ENCODE measurements around the gene MVB12B.

Gene MVB12B

DNA sequence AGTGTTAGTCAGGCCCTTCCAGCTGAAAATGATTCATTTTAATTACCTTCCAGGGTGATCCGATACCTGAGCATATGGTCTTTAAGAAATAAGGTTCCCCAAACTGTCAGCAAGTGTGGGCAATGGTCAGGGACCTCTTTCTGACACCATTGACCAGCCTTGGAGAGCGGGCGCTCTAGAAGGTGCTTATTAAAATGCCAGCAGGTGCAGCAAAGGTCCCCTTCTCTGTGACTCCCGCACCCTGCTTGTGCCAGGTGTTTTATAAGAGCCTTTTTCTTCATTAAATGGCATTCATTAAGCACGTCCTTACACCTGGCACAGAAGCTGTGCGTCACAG lies 85.3 kb downstream of the MVB12B start:
- no peak for DNase-seq

DNA sequence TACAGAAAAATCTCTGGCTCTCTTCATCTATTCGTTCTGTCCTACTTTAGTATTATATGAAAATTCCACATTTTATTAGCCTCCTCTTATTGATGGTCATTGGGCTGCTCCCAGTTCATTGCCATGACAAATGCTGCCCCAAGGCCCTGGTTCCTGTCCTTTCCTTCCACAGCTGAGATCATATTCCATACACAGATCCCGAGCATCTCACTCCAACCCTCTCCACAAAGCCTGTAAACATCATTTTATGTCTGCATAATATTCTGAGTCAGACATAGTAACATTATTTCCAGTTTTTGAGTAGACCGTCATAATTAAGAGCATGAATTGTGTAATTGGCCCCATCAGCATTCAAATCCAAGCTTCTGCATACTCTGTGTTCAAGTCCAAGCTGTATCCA lies 86.3 kb downstream of the MVB12B start:
- DNase-seq: no peak

DNA sequence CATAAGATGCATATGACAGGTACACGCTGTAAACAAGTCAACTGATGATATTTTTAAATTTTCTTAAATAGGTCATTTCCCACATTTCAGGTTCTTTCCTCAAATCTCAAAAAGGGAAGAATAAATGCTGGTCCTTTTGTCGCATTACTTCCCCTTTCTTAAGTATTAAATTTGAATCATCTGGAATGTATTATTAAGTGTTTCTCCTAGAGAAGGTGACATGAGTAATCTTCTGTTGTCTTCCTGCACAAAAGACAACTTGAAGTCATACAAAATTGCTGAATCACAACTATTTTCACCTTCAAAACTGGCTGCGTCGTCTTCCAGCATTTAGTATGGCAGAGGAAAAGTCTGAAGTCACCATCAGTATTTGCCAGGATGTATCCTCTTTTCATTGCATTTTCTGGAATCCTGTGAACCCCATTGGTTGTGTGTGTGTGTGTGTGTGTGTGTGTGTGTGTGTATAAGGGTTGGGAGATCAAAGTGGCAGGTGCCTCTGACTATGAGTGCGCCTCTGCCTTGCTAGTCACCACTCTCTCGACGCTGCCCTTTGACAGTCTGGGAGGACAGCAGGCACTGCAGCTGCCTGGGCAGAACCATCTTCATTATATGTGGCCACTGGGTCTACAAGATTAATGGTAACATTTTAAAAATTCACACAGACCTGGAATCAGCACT lies 86.9 kb downstream of the MVB12B start:
- no peak for DNase-seq

DNA sequence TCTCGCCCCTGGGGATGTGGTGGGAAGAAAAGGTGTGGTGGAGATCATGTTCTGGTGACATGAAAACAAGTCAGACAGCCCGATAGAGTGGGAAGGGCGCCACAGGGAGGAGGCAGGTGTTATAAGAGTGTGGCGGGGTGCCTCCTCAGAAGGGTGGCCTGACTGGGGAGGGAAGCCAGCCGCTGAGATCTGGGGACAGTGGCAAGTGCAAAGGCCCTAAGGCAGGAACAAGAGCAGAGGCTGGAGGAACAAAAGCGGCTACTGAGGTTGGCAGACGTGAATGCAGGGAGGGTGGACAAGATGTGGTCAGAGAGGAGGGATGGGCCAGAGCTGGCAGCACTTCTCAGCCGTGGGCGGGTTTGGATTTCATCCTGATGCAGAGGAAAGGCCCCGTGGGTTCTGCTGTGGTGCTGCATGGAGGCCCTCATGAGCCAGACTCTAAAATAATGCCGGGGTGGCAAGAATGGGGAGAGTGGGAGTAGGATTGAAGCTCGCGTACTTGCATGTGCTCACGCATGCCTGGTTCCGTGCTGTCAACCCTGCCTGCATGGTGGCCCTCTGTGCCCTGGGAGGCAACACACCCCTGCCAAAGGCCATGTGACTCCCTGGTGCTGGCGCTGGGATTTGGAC lies 89.2 kb downstream of the MVB12B start:
- DNase-seq: no peak

DNA sequence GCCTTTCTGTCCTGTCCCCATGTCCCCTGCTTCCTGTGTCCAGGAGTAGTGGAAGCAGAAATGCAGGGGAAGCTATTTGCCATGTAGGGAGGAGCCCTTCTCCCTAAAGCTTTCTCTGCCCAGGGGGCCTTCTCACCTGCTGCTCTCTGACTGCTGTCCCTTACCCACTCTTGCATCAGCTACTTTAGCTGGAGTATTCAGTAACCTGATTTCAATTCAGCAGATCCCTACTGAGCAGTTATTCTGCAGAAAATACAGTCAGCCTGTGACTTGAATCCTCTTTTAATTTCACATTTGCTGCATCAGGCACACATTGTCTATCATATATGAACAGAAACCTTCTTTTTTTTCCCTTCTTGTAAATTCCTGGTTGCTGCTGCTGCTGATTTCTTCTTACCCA lies 90.4 kb downstream of the MVB12B start:
- DNase-seq: no peak

DNA sequence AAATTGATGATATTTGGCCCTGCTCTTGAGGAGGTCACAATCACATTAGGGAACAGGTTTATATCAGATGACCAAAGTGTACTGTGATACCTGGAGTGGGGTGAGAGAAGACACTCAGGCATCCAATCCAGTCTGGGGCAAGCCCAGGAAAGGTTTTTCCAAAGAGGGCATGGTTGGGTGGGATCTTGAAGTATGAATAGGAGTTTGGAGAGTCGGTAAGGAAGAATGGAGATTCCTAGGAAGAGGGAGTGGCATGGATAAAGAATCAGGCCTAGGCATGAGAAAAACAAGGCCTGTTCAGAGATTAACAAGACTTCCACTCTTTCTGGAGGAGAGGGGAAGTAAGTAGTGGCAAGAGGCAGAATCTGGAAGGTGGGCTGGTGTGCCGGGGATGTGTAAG lies 91.1 kb downstream of the MVB12B start:
- no peak for DNase-seq

DNA sequence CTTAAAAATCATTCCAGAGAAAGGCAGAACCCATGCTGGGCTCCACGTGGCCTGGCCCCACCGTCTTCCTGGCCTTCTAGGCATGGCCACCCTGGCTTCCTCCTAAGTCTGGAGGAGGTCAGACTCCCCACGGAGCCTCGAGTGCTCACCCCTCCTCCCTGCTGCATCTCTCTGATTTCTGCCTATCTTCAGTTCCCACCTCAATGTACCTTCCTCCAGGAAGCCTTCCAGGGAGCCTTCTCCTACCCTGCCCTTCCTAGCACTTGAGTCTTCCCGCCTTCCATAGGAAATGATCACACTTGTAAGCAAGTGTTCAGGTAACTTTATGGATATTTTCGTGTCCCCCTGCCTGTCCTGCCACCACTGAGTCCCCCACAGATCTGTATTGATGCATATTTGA lies 92.0 kb downstream of the MVB12B start:
- no peak for DNase-seq

DNA sequence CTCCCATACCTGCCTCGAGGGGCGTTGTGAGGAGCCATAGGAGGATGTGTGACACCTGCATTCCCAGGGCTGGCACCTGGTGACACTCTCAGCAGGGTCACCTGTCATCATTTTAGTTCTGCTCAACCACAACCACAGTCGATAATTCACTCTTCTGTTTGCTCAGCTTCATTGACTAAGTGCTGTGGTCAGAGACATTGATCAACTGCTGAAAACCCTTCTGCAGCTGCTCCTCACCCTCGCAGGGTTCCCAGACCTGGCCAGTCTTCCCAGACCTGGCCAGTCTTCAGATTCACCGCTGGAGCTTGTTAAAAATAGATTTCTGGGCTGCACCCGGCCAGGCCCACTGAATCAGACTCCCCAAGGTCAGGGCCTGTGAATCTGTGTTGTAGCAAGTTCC lies 92.8 kb downstream of the MVB12B start:
- DNase-seq: no peak

DNA sequence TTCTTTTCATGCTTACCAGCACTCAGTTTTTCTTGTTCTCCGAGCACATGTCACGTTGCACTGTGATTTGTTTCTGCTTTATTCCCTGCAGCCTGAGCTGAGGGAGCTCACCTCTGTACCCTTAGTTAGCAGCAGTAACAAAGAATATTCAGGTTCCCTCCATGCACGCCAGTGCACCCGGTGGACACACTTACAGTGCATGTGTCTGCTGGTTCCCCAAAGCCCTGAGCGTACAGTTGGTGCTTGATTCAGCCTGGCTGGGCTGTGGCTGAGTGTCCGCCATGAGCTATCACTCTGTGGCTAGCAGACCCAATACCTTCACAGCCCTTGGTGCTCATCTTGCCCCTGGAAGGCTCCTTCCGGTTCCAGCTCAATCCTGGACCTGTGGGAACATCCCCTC lies 93.5 kb downstream of the MVB12B start:
- DNase-seq: no peak

DNA sequence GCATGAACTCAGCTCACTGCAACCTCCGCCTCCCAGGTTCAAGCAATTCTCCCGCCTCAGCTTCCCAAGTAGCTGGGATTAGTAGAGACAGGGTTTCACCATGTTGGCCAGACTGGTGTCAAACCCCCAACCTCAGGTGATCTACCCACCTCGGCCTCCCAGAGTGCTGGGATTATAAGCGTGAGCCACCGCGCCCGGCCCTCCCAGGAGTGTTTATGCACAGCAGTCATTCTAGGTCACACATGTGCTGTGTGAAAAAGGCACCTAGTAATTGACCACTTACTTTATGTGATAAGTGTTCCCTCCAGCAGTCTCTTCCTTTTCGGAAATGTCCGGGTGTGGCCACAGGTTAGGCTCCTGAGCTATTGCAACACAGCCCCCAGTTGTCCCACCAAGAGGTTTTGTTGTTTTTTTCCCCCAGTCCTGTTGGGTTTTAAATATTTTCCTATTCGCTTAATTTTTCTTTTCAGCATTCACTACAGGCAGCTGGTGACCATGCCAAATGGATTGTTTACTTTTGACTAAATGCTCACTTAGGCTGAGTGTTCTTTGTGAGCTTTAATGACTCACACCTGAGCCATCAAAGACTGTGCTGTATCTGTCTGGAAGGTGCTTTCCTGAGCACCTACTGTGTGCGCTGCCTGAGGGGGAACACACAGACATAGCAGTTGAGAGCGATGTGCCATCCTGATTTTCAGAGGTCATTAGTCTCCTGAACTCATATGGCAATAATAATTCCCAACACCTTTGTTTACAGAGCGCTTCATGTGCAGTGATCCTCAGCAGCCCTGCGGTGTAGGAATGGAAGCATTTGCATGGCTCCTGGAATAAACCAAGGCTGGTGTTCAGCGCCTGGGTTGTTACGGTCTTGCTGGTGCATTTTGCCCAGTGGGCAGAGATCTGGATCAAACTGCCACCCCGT lies 94.3 kb downstream of the MVB12B start:
- no peak for DNase-seq

DNA sequence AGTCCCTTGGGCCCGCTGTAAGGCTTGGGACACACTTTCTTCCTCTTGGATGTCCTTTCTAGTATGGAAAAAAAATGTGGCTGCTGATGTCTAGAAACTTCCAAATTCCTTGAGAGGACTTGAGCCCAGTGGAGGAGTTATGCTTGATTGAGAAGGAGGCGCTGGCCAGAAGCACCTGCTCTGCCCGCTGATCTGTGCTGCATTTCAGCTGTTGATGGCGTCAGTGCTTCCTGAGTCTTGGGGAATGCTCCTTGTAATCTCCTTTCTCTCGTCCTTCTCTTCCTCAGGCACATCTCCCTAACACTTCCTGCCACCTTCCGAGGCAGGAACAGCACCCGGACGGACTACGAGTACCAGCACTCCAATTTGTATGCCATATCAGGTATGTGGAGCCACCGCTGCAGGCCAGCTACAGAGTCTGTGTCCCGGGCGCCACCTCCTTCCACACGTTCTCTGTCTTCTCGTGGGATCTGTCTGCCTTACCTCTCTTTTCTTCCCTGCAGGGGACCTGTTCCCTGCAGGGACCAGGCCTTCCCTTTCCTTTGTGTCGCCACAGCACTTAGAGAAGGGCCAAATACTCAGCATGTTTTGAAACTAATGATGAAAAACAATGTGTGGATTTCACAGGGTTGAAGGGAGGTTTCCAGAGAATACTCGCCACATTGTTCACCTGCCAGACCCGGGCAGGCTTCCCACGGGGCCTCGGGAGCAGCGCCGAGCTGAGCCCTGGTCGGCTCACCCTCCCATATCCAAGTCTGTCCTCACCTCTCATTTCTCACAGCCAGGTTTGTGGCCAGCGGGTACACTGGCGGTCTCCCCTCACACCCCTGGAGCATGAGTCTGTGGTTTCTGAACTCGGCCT lies 95.2 kb downstream of the MVB12B start:
- DNase-seq: no peak

DNA sequence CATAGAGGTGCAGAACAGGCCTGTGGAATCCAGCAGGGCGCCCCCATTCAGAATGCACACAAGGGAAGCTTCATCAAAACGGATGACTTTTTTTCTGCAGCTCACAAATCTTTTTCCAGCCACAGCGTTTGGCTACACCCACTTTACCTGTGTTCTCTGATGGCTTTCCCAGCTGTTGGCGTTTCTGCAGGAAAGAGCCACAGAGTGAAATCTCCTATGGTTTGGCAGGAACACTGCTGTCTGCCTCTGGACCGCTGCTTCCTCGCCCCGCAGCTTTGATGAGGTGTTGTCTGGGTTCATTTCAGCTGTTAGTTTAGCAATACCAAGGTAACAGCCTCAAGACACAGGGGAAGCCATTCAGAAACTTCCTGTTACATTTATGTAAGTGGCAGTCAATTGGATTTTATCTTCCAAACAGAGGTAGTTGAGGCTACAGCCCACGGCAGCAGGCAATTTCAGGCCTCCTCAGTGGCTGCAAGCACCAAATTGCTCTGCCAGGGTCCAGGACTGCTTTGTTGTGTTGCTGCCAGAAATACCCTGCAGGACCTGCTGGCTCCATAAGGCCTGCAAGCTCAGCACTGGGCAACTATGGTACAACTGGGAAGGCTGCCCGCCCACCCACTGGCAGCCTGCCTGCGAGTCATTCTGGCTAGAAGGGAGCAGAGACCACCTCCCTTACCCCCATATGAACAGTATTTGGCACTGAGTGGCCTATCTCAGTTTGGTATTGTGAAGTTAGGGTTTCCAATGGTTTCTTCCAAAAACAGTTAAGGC lies 96.7 kb downstream of the MVB12B start:
- DNase-seq: peak; percentile 63

DNA sequence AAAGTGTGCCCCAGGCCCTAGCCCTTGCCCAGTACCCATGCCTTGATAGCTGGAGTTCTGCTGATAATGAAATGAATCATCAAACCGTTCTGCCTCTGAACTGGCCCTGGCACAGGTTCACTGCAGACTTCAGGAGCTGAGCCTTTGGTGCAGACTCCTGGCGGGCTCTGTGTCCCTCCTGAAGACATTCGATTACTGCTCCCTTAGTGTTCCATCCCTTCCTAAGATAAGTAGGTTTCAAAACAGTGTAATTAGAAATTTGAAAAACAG lies 97.2 kb downstream of the MVB12B start:
- no peak for DNase-seq

DNA sequence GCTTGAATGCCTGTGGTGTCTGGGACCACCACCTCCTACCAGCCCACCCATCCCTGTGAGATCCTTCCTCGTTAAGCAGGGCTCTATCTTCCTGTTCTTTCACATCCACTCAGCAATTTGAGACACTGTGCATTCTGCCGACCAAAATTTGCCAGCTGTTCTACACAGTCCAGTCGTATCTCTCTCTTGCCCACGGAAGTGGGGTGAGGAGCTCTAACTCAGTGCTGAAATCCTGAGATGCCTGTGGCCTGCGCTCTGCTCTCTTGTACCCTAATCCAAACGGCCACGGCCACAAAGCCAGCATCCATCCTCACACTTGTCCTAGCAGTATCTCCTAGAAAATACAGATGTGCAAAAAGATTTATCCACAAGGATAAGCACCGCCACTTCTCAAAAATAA lies 97.9 kb downstream of the MVB12B start:
- DNase-seq: no peak

DNA sequence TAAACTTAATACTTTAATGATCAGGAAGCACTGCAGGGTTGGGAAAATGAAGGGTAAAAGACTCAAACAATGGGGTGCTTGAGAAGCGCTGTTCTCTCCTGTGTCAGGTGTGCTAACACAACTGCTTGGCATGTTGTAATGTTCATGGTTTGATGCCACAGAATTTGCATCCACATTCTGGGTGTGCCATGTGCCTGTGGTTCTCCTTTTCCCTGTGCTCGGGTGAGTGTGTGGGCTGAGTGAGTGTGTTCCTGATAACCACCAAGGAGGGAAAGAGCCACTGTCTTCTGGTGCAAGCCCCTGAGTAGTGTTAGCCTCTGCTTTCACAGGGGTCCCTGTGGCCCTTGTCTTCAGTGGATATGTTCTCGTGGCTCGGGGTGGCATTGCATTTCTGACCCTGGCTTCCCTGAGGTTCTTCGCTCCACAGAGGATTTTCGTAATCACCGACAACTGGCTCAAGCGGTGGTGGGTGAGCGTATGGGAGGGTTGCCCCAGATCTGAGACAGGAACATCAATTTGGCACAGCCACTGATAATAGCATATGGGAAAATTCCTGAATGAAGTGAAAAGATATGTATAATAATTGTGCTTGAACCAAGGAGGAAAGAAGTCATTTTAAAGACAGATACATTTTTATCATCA lies 102.0 kb downstream of the MVB12B start:
- DNase-seq: no peak

DNA sequence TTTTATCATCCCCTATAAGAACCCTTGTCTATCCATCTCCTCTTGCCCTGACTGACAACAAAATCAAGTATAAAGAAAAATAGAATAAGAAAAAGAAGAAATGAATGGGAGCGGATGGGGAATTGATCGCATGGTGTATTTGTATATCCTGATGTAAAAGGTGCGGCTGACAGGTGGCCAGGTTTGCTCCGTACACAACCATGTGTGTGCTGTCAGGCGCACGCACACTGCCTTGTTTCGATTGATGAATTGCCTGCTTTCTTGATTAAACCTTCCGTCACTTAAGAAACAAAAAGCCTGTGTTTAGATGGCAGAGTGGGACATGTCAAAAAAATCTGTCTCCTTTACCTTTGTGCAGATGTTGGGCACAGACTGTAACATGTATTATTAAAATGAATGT lies 102.6 kb downstream of the MVB12B start:
- DNase-seq: no peak

DNA sequence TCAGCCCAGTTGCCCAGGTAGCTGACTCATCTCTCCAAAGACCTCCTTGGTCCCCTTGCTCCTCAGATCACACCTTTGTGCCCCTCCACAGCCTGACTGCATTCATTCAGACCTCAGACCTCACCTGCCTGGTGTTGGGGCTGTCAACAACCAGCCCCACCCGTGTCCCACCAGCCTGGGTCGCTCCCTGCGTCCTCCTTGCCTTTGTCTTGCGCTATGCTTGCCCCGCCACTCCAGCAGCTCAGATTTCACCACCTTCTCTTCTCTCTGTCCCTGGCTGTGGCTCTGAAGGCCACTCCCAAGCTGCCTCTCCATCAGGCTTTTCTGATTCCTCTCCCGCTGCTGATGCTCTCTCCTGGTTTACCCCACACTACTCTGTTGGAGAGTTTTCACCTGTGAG lies 103.5 kb downstream of the MVB12B start:
- no peak for DNase-seq

DNA sequence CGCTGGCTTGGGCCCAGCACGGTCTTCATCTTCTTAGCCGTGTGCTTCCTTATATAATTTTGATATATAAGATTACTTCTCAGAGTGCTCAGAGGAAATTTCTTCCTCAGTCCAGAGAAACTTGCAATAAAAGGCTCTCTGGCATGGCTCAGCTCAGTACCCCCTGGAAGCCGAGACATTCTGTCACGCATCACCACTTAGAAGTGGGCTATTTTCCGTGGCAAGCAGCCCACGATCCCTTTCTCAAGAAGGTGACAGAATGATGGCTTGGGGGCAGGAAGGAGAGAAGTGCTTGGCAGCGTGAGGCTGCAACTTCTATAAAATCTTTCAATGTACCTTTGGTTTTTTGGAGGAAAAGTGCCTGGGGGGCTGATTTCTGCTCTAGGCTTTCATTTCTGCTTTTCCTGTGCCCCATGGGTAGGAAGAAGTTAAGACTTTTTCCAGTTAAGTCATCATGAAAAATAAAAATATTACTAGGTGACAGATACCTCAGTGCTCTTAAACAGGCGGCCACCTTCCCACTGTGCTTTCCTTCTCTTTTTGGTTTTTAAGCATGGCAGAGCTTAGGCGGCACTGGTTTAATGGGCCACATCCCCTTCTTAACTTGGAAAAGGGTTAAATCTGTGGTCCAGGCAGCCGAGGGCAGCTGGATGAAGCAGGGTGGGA lies 104.6 kb downstream of the MVB12B start:
- no peak for DNase-seq

DNA sequence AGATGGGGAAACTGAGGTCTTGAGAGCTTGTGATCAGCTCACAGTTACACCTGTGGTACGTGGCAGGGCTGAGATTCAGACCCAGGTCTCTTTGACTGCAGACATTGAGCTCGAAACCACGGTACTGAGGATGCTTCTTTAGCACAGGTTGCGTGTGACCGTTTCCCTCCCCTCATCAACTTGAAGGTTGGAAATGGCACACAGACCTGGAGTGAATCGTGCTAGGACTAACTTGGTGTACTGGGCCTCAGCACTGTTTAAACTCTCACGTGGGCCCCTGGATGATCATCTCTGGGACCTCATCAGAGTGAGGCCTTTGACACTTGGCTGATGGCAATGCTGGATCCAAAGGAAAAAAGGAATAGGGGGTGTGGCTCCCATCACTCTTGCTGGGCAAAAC lies 106.0 kb downstream of the MVB12B start:
- DNase-seq: no peak

DNA sequence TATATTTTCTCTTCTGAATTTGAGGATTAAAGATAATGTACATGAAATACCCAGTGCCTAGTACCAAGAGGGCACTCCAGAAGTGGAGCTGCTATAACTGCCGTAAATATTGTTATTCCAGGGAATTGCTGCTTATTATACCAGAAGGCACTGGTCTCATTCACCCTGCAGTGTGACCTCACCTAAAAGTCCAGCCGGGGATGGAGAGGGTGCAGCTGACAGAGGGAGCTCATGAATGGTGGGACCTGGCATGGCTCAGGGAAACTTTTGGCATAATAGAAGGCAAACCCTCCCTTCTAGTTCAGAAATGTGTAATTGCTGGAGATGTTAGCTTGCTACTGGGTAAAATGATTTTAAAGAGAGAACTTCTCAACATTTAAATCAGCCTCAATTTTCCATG lies 108.5 kb downstream of the MVB12B start:
- DNase-seq: no peak

DNA sequence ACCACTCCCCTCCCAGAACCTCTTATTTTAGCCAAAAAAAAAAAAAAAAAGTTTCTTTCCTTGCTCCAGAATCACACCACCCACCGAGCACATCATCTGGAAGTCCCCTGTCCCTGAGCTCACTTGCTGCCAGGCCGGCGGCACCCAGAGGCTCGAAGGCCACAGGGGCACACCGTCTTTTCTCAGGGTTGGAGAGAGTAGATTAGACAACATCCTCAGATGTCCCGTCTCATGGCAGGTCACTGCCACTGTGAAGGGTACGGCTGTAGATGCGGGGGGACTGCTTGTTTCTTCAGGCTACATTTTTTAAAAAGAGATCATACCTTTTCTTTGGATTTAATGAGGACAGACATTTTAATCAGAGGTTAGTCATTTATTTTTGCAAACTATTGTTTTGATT lies 109.0 kb downstream of the MVB12B start:
- no peak for DNase-seq

Measured in right forelimb (tissue), 1 donor.